Immature natural killer cell (primary cell): ENCODE results near the gene PRCD. TPM values are rescaled to one million over a fixed set of nuclear protein-coding genes. Genes with fewer than 3 reads are reported as not detected.
"Not testable (repeated sequence)": the region's sequence is repeated elsewhere in the genome, so short reads cannot be mapped to it uniquely, and the experiment has no call there.

Source experiments
- DNase-seq, 3 donors: peaks; one replicate each; pipeline ENCODE4 v3.0.0; 2022; ENCODE audit warnings: mixed read lengths in 1 of 3
- H3K27ac Mint-ChIP-seq, 6 donors: one replicate each; pipeline ENCODE4 v1.8.0; 2020; ENCODE audit warnings: mixed read lengths in 6 of 6, mild to moderate bottlenecking in 5 of 6, inconsistent platforms in 4 of 6, moderate library complexity in 3 of 6
- H3K27me3 Mint-ChIP-seq, 3 donors: one replicate each; pipeline ENCODE4 v1.8.0; 2020 to 2021; ENCODE audit warnings: low read depth in 3 of 3, mild to moderate bottlenecking in 3 of 3, mixed read lengths in 3 of 3, moderate library complexity in 3 of 3, inconsistent platforms in 1 of 3
- H3K36me3 Mint-ChIP-seq, 3 donors: one replicate each; pipeline ENCODE4 v1.8.0; 2020; ENCODE audit warnings: mixed read lengths in 3 of 3, inconsistent platforms in 2 of 3, mild to moderate bottlenecking in 2 of 3
- H3K4me1 Mint-ChIP-seq, 2 donors: one replicate each; pipeline ENCODE4 v1.8.0; 2020; ENCODE audit warnings: inconsistent platforms in 2 of 2, mild to moderate bottlenecking in 2 of 2, mixed read lengths in 2 of 2, moderate library complexity in 1 of 2
- H3K4me3 Mint-ChIP-seq, 5 donors: one replicate each; pipeline ENCODE4 v1.8.0; 2020; ENCODE audit warnings: mild to moderate bottlenecking in 5 of 5, mixed read lengths in 5 of 5, inconsistent platforms in 3 of 5, moderate library complexity in 3 of 5
- H3K9me3 Mint-ChIP-seq, 6 donors: one replicate each; pipeline ENCODE4 v1.8.0; 2020; ENCODE audit warnings: mild to moderate bottlenecking in 6 of 6, mixed read lengths in 6 of 6, inconsistent platforms in 4 of 6, moderate library complexity in 3 of 6
- polyA plus RNA-seq, 3 donors: library from polyadenylated mRNA; unstranded; fragments of 300-500 nt; fragmentation: Illumina TruSeq; gene quantifications; one replicate each; pipeline ENCODE4 v1.2.3, GENCODE V29; 2021

Gene PRCD
- polyA plus RNA-seq, 3 donors from 2014 or later, result 2.8 to 5.3 (median 3.1) TPM

- not testable (repeated sequence) for H3K27me3 Mint-ChIP-seq, DNase-seq, H3K9me3 Mint-ChIP-seq, H3K36me3 Mint-ChIP-seq
- H3K4me1 Mint-ChIP-seq, result peaks cover 31 to 39% of the 10 kb centered on the region in 2 donors
- peak overlapping the region in 5 of 6 donors; percentile 85 to 95 (median 88) for H3K27ac Mint-ChIP-seq
- peak overlapping the region; percentile 41 to 81 (median 72) for H3K4me3 Mint-ChIP-seq
Measured at GRCh38 chr17:76527016-76527415, 12.8 kb upstream of the PRCD start.

GRCh38 chr17:76527430-76528111 lies 12.3 kb upstream of the PRCD start:
- H3K36me3 Mint-ChIP-seq, result no peaks in the 10 kb centered on the region
- H3K27ac Mint-ChIP-seq, result peak overlapping the region in 5 of 6 donors; percentile 85 to 95 (median 88)
- peak overlapping the region; percentile 42 to 81 (median 72) for H3K4me3 Mint-ChIP-seq
- peak; percentile 55 to 68 (median 67) for DNase-seq
- no peaks in the 10 kb centered on the region for H3K9me3 Mint-ChIP-seq
- H3K27me3 Mint-ChIP-seq, result peaks cover 0 to 3% (median 0%) of the 10 kb centered on the region in 3 donors
- peaks cover 31 to 41% of the 10 kb centered on the region in 2 donors for H3K4me1 Mint-ChIP-seq

- Mint-ChIP-seq H3K4me1 (peaks cover 28 to 37% of the 10 kb centered on the region in 2 donors), H3K27ac (peak overlapping the region in 2 of 6 donors; percentile 43 to 88), H3K27me3 (peaks cover 0 to 5% (median 0%) of the 10 kb centered on the region in 3 donors), H3K9me3 (no peaks in the 10 kb centered on the region), H3K36me3 (no peaks in the 10 kb centered on the region), H3K4me3 (peak overlapping the region; percentile 41 to 68 (median 44))
- no peak for DNase-seq
Measured at GRCh38 chr17:76528156-76528527, 11.7 kb upstream of the PRCD start.

GRCh38 chr17:76528528-76529223 lies 11.2 kb upstream of the PRCD start:
- no peak for DNase-seq
- peaks cover 25 to 32% of the 10 kb centered on the region in 2 donors for H3K4me1 Mint-ChIP-seq
- H3K36me3 Mint-ChIP-seq, result no peaks in the 10 kb centered on the region

GRCh38 chr17:76529224-76530094 lies 10.4 kb upstream of the PRCD start:
- H3K27me3 Mint-ChIP-seq, result peaks cover 0 to 5% (median 0%) of the 10 kb centered on the region in 3 donors
- peak overlapping the region in 1 of 5 donors; percentile 26 for H3K4me3 Mint-ChIP-seq
- DNase-seq, result no peak
- no peaks in the 10 kb centered on the region for H3K9me3 Mint-ChIP-seq
- no peak overlapping the region for H3K27ac Mint-ChIP-seq
- no peaks in the 10 kb centered on the region for H3K36me3 Mint-ChIP-seq
- H3K4me1 Mint-ChIP-seq, result peaks cover 24 to 30% of the 10 kb centered on the region in 2 donors

More at GRCh38 chr17:76528528-76529223, 11.2 kb upstream of the PRCD start:
- Mint-ChIP-seq H3K4me3 (peak overlapping the region in 2 of 5 donors; percentile 30 to 39), H3K27me3 (peaks cover 0 to 5% (median 0%) of the 10 kb centered on the region in 3 donors), H3K27ac (peak overlapping the region in 2 of 6 donors; percentile 45 to 71), H3K9me3 (no peaks in the 10 kb centered on the region)

- no peaks in the 10 kb centered on the region for H3K36me3 Mint-ChIP-seq
- H3K4me1 Mint-ChIP-seq, result peaks cover 23 to 30% of the 10 kb centered on the region in 2 donors
- peaks cover 0 to 5% (median 0%) of the 10 kb centered on the region in 3 donors for H3K27me3 Mint-ChIP-seq
- peak overlapping the region in 5 of 6 donors; percentile 46 to 88 (median 76) for H3K27ac Mint-ChIP-seq
- no peaks in the 10 kb centered on the region for H3K9me3 Mint-ChIP-seq
- H3K4me3 Mint-ChIP-seq, result peak overlapping the region in 3 of 5 donors; percentile 20 to 66 (median 61)
- no peak for DNase-seq
Measured at GRCh38 chr17:76530095-76530723, 9.6 kb upstream of the PRCD start.

DNA sequence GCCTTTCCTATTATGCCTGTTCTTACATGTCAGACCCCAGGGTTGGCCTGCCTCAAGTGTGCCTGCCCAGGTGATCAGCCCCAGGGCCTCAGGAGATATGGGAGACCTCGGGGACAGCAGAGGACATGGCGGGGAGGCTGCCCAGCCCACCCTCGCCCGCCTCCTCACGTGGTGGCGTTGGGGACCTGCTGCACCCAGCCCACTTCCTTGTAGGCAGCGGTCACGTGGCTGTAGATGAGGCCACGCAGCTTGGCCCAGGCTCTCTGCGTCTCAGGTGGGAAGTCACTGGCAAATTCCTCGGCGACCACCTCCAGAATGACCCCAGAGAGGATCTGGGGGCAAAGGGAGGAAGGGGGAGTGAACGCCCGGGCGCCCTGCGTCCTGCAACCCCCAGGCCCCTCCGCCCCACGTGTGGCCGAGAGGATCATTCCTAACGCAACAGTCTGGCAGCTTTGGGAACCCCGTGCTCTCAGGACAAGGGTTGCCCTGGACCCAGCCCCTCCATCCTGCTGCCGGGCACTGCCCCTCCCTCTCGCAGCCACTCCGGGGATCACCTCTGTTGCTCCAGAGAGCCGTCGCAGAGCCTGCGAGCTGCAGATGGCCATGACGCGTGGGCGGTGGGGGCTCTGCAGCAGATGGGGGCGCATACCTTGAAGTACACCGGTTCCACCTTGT lies 8.9 kb upstream of the PRCD start:
- peaks cover 23 to 30% of the 10 kb centered on the region in 2 donors for H3K4me1 Mint-ChIP-seq

GRCh38 chr17:76531486-76532038 lies 8.3 kb upstream of the PRCD start:
- Mint-ChIP-seq H3K4me1 (peaks cover 24 to 30% of the 10 kb centered on the region in 2 donors), H3K36me3 (no peaks in the 10 kb centered on the region), H3K27ac (peak overlapping the region in 2 of 6 donors; percentile 28 to 83), H3K9me3 (no peaks in the 10 kb centered on the region), H3K27me3 (peaks cover under 1 to 5% (median 3%) of the 10 kb centered on the region in 3 donors), H3K4me3 (no peak overlapping the region)
- DNase-seq, result no peak

More for the DNA sequence above, 8.9 kb upstream of the PRCD start:
- Mint-ChIP-seq H3K27me3 (peaks cover 0 to 5% (median 0%) of the 10 kb centered on the region in 3 donors), H3K4me3 (no peak overlapping the region), H3K27ac (peak overlapping the region in 4 of 6 donors; percentile 46 to 88 (median 71)), H3K36me3 (no peaks in the 10 kb centered on the region), H3K9me3 (no peaks in the 10 kb centered on the region)
- no peak for DNase-seq

GRCh38 chr17:76532072-76532651 lies 7.7 kb upstream of the PRCD start:
- Mint-ChIP-seq H3K4me3 (no peak overlapping the region), H3K27me3 (peaks cover 4 to 5% (median 5%) of the 10 kb centered on the region in 3 donors), H3K27ac (peak overlapping the region in 2 of 6 donors; percentile 30 to 83), H3K4me1 (peaks cover 24 to 27% of the 10 kb centered on the region in 2 donors), H3K9me3 (no peaks in the 10 kb centered on the region), H3K36me3 (no peaks in the 10 kb centered on the region)
- no peak for DNase-seq

DNA sequence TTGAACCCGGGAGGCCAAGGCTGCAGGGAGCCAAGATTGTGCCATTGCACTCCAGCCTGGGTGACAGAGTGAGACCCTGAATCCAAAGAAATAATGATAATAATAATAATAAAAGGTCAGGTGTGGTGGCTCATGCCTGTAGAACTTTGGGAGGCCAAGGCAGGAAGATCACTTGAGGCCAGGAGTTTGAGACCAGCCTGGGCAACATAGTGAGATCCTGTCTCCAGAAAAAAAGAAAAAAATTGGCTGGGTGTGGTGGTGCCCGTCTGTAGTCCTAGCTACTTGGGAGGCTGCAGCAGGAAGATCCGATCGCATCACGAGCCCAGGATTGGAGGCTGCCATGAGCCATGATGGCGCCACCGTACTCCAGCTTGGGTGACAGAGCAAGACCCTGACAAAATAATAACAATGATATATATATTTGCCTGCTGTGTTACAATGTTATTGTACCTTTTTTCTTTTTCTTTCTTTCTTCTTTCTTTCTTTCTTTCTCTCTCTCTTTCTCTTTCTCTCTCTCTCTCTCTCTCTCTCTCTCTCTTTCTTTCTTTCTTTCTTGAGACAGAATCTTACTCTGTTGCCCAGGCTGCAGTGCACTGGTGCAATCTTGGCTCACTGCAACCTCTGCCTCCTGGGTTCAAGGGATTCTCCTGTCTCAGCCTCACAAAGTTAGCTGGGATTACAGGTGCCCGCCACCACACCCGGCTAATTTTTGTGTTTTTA lies 6.0 kb upstream of the PRCD start:
- not testable (repeated sequence) for H3K36me3 Mint-ChIP-seq, H3K4me3 Mint-ChIP-seq, H3K9me3 Mint-ChIP-seq, DNase-seq
- Mint-ChIP-seq H3K27ac (peak overlapping the region in 1 of 6 donors; percentile 24), H3K4me1 (peaks cover 11 to 13% of the 10 kb centered on the region in 2 donors), H3K27me3 (peaks cover 4 to 10% (median 7%) of the 10 kb centered on the region in 3 donors)

DNA sequence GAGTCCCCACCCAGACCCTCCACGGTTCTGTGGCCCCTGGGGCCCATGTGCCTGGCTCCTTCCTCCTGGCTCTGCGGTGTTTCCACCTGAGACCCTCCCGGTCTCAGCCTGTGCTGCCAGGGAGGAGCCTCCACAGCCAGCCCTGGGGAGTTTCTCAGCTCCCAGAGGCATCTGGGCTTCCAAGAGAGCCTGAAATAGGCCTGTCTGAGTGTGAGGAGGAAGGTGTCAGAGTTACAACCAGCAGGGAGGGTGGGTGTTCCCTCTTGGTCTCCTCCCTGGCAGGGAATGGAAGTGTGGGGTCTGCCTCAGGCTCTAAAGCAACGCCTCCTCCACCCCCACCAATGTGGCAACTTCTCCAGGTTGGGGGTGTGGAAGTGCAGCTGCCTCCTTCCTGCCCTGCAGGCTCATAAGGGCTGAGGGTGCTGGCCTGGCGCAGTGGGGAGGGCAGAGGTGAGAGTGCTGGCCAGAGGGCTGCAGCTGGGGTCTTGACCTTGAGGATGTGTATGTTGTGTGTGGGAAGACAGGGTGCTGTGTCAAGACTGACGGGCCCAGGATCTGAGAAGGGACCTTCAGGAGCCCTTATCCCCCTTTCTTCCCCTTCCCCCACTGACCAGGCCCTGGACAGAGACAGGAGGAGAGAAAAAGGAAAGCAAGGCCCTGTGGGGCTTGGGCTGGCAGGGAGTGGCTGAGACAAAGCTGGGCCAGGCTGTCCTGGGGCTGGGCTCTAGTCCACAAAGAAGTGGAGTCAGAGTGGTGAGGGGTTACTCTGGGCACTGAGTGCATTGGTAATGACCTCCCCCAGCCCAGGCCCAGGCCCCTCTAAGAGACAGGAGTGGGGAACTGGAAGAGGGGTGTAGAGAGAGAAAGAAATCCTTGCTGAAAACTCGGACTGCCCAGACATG lies 4.8 kb upstream of the PRCD start:
- H3K27me3 Mint-ChIP-seq, result peaks cover 7 to 16% (median 9%) of the 10 kb centered on the region in 3 donors
- DNase-seq, result no peak
- no peak overlapping the region for H3K27ac Mint-ChIP-seq
- no peaks in the 10 kb centered on the region for H3K36me3 Mint-ChIP-seq
- H3K4me1 Mint-ChIP-seq, result peaks cover 16 to 18% of the 10 kb centered on the region in 2 donors
- no peaks in the 10 kb centered on the region for H3K9me3 Mint-ChIP-seq
- H3K4me3 Mint-ChIP-seq, result no peak overlapping the region
